K562 treated with DMSO at 1 percent for 4 hours (cell line): ENCODE results near the gene OR51A4. TPM values are rescaled to one million over a fixed set of nuclear protein-coding genes. Genes with fewer than 3 reads are reported as not detected.

ENCODE experiments used
- total RNA-seq: library from RNA; unstranded; fragments of 300-600 nt; gene quantifications from 2 replicates; pipeline ENCODE4 v1.2.3, GENCODE V29; 2022; ENCODE audit not compliant: insufficient read depth

The OR51A4 gene, protein sequence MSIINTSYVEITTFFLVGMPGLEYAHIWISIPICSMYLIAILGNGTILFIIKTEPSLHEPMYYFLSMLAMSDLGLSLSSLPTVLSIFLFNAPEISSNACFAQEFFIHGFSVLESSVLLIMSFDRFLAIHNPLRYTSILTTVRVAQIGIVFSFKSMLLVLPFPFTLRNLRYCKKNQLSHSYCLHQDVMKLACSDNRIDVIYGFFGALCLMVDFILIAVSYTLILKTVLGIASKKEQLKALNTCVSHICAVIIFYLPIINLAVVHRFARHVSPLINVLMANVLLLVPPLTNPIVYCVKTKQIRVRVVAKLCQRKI
- not detected in 2 replicates for total RNA-seq

DNA sequence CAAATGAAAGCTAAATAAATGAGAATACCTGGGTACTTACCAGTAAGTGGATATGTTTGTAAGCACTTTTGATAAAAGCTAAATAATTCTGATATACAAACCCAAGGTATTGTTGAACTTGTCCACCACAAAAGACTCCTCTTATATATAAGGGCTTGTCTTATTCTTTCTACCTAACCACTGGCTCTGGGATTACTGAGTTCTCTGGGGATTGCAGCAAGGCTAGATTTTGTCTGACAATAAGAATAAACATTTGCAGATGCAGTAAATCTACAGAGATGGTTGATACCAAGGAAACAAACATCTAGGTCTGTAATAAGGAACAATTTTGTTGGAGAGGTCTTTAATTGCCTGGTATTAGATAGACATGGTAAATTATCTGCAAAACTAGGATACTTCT lies at the start of gene OR51A4:
OR51A4 (minus strand) TSS at position 101 of the 400 bp plus-strand sequence. CDS start 505 bp downstream, outside the sequence.

DNA sequence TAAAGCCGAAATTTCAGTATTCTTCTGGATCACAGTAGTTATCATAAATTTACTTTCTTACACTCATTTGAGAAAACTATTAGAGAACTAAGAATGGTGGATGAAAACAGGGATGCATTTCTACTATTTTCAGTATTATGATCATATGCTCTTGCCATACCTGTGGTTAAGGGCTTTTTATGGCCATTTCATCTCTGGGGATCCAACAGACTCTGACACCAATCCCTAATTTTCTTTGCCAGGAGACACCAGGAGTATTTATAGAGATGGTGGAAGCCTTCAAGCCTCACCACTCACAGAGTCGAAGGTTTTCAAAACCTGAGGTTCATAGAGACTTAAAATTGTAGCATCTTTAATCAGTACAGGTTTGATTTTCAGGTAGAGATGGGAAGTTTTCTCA lies 47.1 kb upstream of the OR51A4 start, which contains the start of gene OR51L1:
OR51L1 (plus strand) TSS at position 301 of the 400 bp plus-strand sequence. CDS start 4,132 bp downstream, outside the sequence.

DNA sequence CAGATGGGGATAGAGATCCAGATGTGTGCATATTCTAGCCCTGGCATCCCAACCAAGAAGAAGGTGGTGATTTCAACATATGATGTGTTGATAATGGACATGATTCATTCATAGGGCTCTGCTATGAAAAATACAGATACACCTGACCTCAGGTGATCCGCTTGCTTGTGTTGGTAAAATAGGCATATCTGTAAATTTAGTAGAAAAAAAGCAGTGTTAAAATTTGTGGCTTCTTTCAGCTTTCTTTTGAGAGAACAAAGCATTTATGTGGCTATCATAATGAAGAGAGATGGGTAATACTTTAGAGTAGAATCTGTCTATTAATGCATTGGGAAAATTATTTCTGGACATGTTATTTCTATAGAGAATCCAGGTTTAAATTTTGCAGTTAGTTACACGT lies 8.2 kb upstream of the OR51A4 start, which contains the start of gene OR51A2:
OR51A2 (minus strand) TSS at position 101 of the 400 bp plus-strand sequence; CDS start at position 101, 0 bp downstream.

DNA sequence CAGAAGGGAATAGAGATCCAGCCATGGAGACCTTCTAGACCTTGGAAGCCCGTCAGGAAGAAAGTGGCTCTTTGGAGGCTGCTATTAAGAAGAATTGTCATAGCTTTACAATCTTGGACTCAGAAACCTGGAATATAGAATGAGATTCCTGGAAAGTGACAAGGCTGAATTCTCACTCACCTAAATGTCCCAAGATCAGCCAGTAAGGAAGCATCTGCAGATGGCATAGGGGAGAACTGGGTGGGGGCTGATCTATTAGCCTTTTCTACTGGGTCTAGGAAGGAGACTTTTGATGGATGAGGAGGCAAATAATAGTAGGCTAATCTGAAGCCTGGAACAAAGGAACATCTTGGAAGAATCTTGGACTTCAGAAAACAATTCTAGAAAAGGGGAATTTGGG lies 23.2 kb downstream of the OR51A4 start, which contains the start of gene OR51G1:
OR51G1 (minus strand) TSS at position 101 of the 400 bp plus-strand sequence; CDS start at position 101, 0 bp downstream.

DNA sequence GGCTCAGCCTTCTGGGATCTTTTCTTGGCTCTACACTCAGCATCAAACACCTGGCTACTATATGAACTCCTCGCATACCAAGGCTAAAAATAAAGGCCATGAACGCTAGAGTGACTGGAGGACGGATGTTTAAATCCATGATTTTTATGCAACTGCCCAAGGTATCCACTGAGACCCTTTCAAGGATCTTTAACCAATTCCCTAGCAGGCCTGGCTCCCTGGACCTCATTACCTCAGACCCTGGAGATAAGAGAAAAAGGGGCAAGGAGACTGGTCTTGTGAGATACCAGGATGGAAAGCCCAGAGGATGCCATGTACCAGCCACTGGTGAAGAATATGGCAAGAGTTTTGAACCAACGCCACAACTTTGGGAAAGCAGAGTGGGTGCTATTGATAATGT lies 28.2 kb downstream of the OR51A4 start, which contains the start of gene OR51G2:
OR51G2 (minus strand) TSS at position 101 of the 400 bp plus-strand sequence. CDS start 3,687 bp downstream, outside the sequence.

DNA sequence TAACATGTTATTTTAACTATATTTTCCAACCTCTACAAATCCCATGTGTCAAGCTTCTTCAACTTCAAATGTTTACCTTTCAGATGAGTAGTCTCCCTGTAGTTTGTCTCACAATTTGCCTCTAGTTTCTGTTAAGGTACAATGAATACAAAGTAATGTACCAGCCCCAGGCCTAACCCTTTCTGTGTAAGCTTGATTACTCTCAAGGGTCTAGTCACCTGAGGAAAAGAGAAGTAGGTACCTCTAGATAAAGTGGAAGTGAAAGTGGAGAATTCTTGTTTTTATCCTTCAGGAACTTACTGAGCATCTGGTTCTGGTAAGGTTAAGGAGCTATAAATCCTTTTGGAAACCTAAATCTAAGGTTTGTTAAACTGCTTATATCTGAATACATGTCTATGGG lies 43.9 kb downstream of the OR51A4 start, which contains the start of gene OR51A7:
OR51A7 (plus strand) TSS at position 300 of the 400 bp plus-strand sequence. CDS start 3,587 bp downstream, outside the sequence.

Other genes with a start within 250 kb of the OR51A4 start
- gene OR51E2, start 249.8 kb downstream of the OR51A4 start, total RNA-seq, result not detected in 2 replicates
- not detected in 2 replicates for gene MMP26, start 242.8 kb downstream of the OR51A4 start, total RNA-seq
- not detected in 2 replicates for gene OR51F1, start 177.7 kb downstream of the OR51A4 start, total RNA-seq
- not detected in 2 replicates for gene OR52R1, start 143.2 kb downstream of the OR51A4 start, total RNA-seq
- not detected in 2 replicates for gene OR51F2, start 126.3 kb downstream of the OR51A4 start, total RNA-seq
- gene OR51S1, start 98.4 kb downstream of the OR51A4 start, total RNA-seq, result not detected in 2 replicates
- not detected in 2 replicates for gene OR51T1, start 65.7 kb downstream of the OR51A4 start, total RNA-seq
- not detected in 2 replicates for gene OR51A7, start 43.8 kb downstream of the OR51A4 start, total RNA-seq
- gene OR51G2, start 28.3 kb downstream of the OR51A4 start, total RNA-seq, result not detected in 2 replicates
- gene OR51G1, start 23.3 kb downstream of the OR51A4 start, total RNA-seq, result not detected in 2 replicates
- gene OR51A2, start 8.1 kb upstream of the OR51A4 start, total RNA-seq, result not detected in 2 replicates
- not detected in 2 replicates for gene OR51L1, start 47.2 kb upstream of the OR51A4 start, total RNA-seq
- gene OR52J3, start 98.9 kb upstream of the OR51A4 start, total RNA-seq, result not detected in 2 replicates
- not detected in 2 replicates for gene OR52E2, start 112.0 kb upstream of the OR51A4 start, total RNA-seq
- gene OR52E1, start 122.0 kb upstream of the OR51A4 start, total RNA-seq, result not detected in 2 replicates
- gene OR52A5, start 190.8 kb upstream of the OR51A4 start, total RNA-seq, result not detected in 2 replicates
- gene OR52A1, start 207.2 kb upstream of the OR51A4 start, total RNA-seq, result not detected in 2 replicates